Lung (tissue), 16 donors: ENCODE measurements around the gene TMEM62. TPM values are rescaled to one million over a fixed set of nuclear protein-coding genes. Genes with fewer than 3 reads are reported as not detected.

Experiments used
- ATAC-seq: fragments of 200-7000 bp; cut with Tn5 transposase; one replicate; pipeline ENCODE4 v1.9.1; 2020; ENCODE audit warnings: moderate number of reproducible peaks; ENCODE audit not compliant: insufficient read depth, low FRiP score
- DNase-seq, 3 donors: peaks; one replicate each; pipeline ENCODE4 v3.0.0-alpha.2; 2013 to 2017
- H3K27ac ChIP-seq, 2 donors: one replicate each; pipeline ENCODE4 v1.5.1; 2013; ENCODE audit warnings: mild to moderate bottlenecking in 2 of 2, moderate library complexity in 2 of 2, control low read depth in 1 of 2, inconsistent platforms in 1 of 2, low read depth in 1 of 2, low read length in 1 of 2
- H3K27me3 ChIP-seq, 3 donors: one replicate each; pipeline ENCODE4 v1.5.1; 2013; ENCODE audit warnings: low read length in 2 of 3; ENCODE audit not compliant: control insufficient read depth in 3 of 3, insufficient read depth in 3 of 3
- H3K36me3 ChIP-seq, 4 donors: one replicate each; pipeline ENCODE4 v1.5.1; 2013; ENCODE audit warnings: low read length in 4 of 4, mild to moderate bottlenecking in 1 of 4, moderate library complexity in 1 of 4; ENCODE audit not compliant: control insufficient read depth in 4 of 4, insufficient read depth in 4 of 4
- H3K4me1 ChIP-seq, 5 donors: one replicate each; pipeline ENCODE4 v1.5.1; 2013; ENCODE audit warnings: low read length in 5 of 5, mild to moderate bottlenecking in 2 of 5, moderate library complexity in 1 of 5; ENCODE audit not compliant: control insufficient read depth in 5 of 5, insufficient read depth in 5 of 5
- H3K4me3 ChIP-seq: one replicate; pipeline ENCODE4 v1.5.1; 2013; ENCODE audit warnings: mild to moderate bottlenecking, control low read depth, moderate library complexity
- H3K9ac ChIP-seq, 2 donors: one replicate each; pipeline ENCODE4 v1.5.1; 2013; ENCODE audit warnings: low read length in 2 of 2, control low read depth in 1 of 2; ENCODE audit not compliant: insufficient read depth in 1 of 2
- H3K9me3 ChIP-seq, 4 donors: one replicate each; pipeline ENCODE4 v1.5.1; 2013; ENCODE audit warnings: low read length in 3 of 4, mild to moderate bottlenecking in 1 of 4, moderate library complexity in 1 of 4; ENCODE audit not compliant: control insufficient read depth in 4 of 4, insufficient read depth in 3 of 4
- WGBS, 2 donors: extraction: QIAGEN DNeasy Blood & Tissue Kit; methylation state at CpG; one replicate each; pipeline ENCODE4 v1.1.7; 2013; 5-methylcytosine and 5-hydroxymethylcytosine counted together
- long read RNA-seq, 5 donors: transcript quantifications; one replicate each; lab custom pipeline, GENCODE V29; 2026
- polyA plus RNA-seq, 2 donors: library from polyadenylated mRNA; stranded (reverse); fragments of 200-250 nt; gene quantifications; one replicate each; pipeline ENCODE4 v1.2.1, GENCODE V29; 2013
- total RNA-seq, 2 donors: library from RNA; depleted of rRNA in 1 of 2; stranded (reverse); fragments of >200 nt in 1 of 2; gene quantifications; one replicate each; pipeline ENCODE4 v1.2.1, GENCODE V29; 2014 to 2021
- TF ChIP-seq, protein P1 (sequence below): IDR thresholded peaks from 2 replicates; pipeline ENCODE4 v1.5.1; 2012; ENCODE audit warnings: mild to moderate bottlenecking; ENCODE audit errors: control extremely low read depth, extremely low read depth
- donor health status: control.
- donor health status: control.
- donor health status: Bipolar disorder and iron deficiency.
- donor health status: healthy.
- donor health status: DM: yes; HTN: yes; CAD: no.

Gene TMEM62
- 10 to 100 TPM; 25.0 to 25.7 TPM for total RNA-seq
- 10 to 100 TPM; 15.1 to 18.2 TPM for polyA plus RNA-seq
- long read RNA-seq, donor 1, partial matches to known transcripts = 0 of 3 reads
- long read RNA-seq, donor 1, other reads (novel, unspliced or antisense) = 0 of 3 reads
- long read RNA-seq, donor 2 = 0 reads
- long read RNA-seq, donor 3, partial matches to known transcripts = 0 of 3 reads
- long read RNA-seq, donor 3, other reads (novel, unspliced or antisense) = 0 of 3 reads
- long read RNA-seq, donor 4 = 0 reads
- long read RNA-seq, donor 5, partial matches to known transcripts = 0 of 6 reads
- long read RNA-seq, donor 5, other reads (novel, unspliced or antisense) = 0 of 6 reads

DNA sequence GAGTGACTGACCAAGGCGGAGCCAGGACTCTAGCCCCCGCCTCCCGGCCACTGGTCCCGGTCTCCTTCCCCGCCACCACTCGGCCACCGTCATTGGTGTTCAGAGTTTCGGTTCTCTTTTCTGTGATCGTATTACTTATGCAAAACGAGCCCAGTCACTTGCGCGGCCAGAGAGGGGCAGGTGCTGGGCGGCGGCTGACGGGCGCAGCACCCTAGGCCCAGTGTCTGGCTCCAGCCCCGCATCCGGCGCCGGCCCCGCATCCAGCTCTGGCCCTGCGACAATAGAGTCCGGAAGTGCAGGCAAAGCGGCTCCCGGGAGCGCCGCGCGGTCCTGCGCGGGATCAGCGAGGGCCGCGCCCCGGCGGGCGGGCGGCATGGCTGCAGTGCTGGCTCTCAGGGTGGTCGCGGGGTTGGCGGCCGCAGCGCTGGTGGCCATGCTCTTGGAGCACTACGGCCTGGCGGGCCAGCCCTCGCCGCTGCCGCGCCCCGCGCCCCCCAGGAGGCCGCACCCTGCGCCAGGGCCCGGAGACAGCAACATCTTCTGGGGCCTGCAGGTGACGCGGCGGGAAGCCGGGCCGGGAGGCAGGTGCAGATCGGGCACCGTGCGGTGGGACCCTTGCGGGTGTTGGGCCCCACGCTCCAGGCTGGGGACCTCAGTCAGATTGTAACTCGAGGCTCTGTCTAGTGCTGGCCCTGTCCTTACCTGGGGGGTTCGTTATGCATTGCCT lies at the start of gene TMEM62:
TSS of gene TMEM62 (plus strand) at position 157 of the 727 bp plus-strand sequence. CDS start at position 374, 217 bp downstream.
- Histone ChIP-seq H3K27me3 (peaks cover 0 to 11% (median 0%) of the 10 kb centered on the region in 3 donors), H3K4me3 (peak within 1 kb of the TSS; percentile 79), H3K36me3 (peaks cover 0 to 11% (median 0%) of the 10 kb centered on the region in 4 donors), H3K9me3 (no peaks in the 10 kb centered on the region), H3K27ac (peak within 1 kb of the TSS; percentile 86 to 93), H3K9ac (peak within 1 kb of the TSS; percentile 41 to 78), H3K4me1 (peaks cover 0 to 7% (median 4%) of the 10 kb centered on the region in 5 donors)
- 0 to 1% methylated on average over 45 to 66 of the region's 66 CpGs for WGBS, 2 donors
- TF ChIP-seq, protein P1, sequence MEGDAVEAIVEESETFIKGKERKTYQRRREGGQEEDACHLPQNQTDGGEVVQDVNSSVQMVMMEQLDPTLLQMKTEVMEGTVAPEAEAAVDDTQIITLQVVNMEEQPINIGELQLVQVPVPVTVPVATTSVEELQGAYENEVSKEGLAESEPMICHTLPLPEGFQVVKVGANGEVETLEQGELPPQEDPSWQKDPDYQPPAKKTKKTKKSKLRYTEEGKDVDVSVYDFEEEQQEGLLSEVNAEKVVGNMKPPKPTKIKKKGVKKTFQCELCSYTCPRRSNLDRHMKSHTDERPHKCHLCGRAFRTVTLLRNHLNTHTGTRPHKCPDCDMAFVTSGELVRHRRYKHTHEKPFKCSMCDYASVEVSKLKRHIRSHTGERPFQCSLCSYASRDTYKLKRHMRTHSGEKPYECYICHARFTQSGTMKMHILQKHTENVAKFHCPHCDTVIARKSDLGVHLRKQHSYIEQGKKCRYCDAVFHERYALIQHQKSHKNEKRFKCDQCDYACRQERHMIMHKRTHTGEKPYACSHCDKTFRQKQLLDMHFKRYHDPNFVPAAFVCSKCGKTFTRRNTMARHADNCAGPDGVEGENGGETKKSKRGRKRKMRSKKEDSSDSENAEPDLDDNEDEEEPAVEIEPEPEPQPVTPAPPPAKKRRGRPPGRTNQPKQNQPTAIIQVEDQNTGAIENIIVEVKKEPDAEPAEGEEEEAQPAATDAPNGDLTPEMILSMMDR = no peak
- ATAC-seq (peak; percentile 93), DNase-seq (peak; percentile 61 to 72 (median 72))

DNA sequence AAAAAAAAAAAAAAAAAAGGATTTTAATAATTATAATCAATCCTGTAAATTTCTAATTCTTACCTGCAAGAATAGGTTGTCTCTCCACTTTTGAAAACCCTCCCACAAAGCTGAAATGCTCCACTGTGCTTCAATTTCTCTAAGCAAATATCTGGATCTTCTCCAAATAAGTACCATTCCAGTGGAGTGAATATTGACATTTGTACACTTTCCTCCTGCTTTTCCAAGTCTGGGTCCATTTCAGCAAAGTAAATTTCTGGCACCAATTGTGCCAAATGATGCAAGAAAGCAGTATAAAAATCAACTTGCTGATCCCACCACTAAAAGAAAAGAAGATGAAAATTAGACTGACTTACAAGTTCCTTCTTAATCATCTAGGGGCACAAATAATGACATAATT lies 47.5 kb upstream of the TMEM62 start:
- Histone ChIP-seq H3K9ac (no peak overlapping the region), H3K4me1 (no peaks in the 10 kb centered on the region), H3K36me3 (peaks cover 3 to 10% (median 6%) of the 10 kb centered on the region in 4 donors), H3K9me3 (no peaks in the 10 kb centered on the region), H3K27me3 (no peaks in the 10 kb centered on the region), H3K4me3 (no peak overlapping the region), H3K27ac (no peak overlapping the region)
- ATAC-seq (no peak), DNase-seq (no peak)
- TF ChIP-seq, protein P1 = no peak

DNA sequence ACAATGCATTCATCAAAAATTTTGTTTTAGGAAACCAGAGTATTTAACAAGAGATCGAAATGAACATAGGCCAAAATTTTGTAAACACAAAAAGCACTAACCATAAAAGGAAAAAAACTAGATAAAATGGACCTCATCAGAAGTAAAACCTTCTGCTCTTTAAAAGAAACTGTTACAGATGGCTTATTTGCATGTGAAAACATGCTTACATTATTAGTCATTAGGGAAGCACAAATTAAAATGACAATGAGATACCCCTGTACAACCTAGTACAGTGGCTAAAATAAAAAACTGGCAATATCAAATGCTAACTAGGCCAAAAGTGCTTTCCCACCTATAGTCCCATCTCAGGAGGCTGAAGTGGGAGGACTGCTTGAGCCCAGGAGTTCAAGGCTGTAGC lies 46.8 kb upstream of the TMEM62 start:
- no peak overlapping the region for H3K9ac ChIP-seq
- H3K27me3 ChIP-seq = no peaks in the 10 kb centered on the region
- no peaks in the 10 kb centered on the region for H3K9me3 ChIP-seq
- no peaks in the 10 kb centered on the region for H3K4me1 ChIP-seq
- WGBS, 2 donors = 67 to 86% methylated on average over 1 of the region's 1 CpG
- H3K4me3 ChIP-seq = no peak overlapping the region
- DNase-seq (no peak), ATAC-seq (no peak)
- no peak overlapping the region for H3K27ac ChIP-seq
- H3K36me3 ChIP-seq = peaks cover 3 to 8% (median 6%) of the 10 kb centered on the region in 4 donors
- TF ChIP-seq, protein P1 = no peak
